GM19193 (cell line): ENCODE results near the gene CCDC28A.

Experiments used
- POLR2A ChIP-seq: IDR thresholded peaks from 4 replicates; pipeline ENCODE4 v1.6.1; 2011; ENCODE audit not compliant: insufficient read depth, insufficient read length; ENCODE audit errors: extremely low read depth

CCDC28A gene

DNA sequence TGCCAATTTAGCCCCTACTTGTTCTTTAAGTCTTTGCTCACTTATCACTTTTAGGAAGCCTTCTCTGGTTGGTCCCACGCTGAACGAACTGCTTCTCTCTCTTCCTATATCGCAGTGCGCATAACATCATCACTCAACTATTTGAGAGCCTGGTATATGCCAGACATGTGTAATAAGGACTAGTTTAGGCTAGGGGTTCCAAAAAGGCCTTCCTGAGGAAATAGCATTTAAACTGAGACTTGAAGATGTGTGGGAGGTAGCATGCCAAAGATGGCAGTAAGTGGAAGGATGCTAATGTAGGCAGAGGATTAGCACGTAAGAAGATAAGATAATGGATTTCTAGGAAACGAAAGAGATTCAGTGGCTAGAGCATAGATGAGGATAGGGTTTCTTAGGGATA lies 4.8 kb downstream of the CCDC28A start:
- no peak for TF ChIP-seq POLR2A

DNA sequence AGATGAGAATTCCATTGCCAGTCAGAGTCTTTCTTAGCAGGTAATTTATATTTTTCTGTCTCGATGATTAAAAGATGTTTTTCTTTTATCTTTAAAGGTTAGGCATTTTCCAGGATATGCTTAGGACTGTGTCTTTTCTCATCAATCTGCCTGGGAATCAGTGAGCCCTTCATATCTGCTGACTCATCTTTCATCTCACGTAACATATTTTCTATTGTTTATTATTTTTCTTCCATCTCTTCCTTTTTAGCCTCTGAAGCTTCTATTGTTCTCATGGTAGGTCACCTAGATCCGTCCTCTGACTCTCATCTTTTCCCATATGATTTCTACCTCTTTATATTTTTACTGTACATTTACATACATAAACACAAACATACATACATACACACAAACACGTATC lies 8.7 kb downstream of the CCDC28A start:
- TF ChIP-seq POLR2A = no peak

- TF ChIP-seq POLR2A = no peak
These were observed 11.5 kb downstream of the CCDC28A start for GRCh38 chr6:138785079-138785478.

- no peak for TF ChIP-seq POLR2A
These were observed 12.4 kb downstream of the CCDC28A start for GRCh38 chr6:138785980-138786379.

GRCh38 chr6:138787138-138787537 lies 13.6 kb downstream of the CCDC28A start:
- TF ChIP-seq POLR2A = no peak

GRCh38 chr6:138795809-138796603 lies 22.4 kb downstream of the CCDC28A start, which contains the start of gene ECT2L:
Gene ECT2L, plus strand, starts transcription at chr6:138796087. Its CDS starts 17,188 bp downstream, at chr6:138813275.
- TF ChIP-seq POLR2A = no peak

DNA sequence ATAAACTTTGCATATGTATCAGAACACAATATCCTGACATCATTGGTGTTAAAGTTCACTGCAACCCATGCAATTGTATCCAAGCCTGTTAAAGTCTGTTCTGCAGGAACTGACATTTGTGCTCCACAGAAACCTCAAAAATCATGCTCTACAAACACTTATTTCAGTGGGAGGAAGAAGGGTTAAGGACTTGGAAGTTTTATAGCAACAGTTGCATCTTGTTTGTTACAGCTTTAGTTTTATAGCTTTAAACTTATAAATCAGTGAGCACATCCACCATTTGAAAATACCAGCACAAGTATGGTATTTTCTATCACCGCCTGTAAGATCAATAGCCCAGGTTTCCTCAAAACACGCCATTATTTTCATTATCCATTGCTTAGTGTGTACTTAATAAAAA lies 23.2 kb downstream of the CCDC28A start:
- no peak for TF ChIP-seq POLR2A

GRCh38 chr6:138797806-138798446 lies 24.4 kb downstream of the CCDC28A start:
- no peak for TF ChIP-seq POLR2A

GRCh38 chr6:138800377-138801150 lies 27.0 kb downstream of the CCDC28A start:
- TF ChIP-seq POLR2A = no peak

DNA sequence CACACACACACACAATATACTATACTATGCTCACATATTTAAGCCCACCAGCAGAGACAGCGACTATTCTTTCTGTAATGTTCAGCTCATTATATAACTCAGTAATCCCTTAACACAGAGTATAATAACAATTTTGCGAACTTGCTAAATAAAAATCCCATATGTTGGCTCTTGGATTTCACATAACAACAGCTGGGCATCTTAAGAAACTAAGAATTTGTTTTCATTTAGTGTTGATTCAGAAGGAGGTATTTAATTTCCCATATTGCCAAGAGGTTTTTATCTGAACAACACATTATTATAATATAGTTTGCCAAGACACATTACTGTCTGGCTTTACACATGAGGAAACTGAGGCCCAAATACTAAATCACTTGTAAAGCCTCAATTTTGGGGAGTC lies 29.8 kb downstream of the CCDC28A start:
- no peak for TF ChIP-seq POLR2A

- no peak for TF ChIP-seq POLR2A
These were observed 30.3 kb downstream of the CCDC28A start for GRCh38 chr6:138803861-138804260.

- no peak for TF ChIP-seq POLR2A
These were observed 31.6 kb downstream of the CCDC28A start for GRCh38 chr6:138805016-138805765.

GRCh38 chr6:138806889-138807288 lies 33.3 kb downstream of the CCDC28A start:
- no peak for TF ChIP-seq POLR2A

GRCh38 chr6:138809677-138810076 lies 36.1 kb downstream of the CCDC28A start:
- no peak for TF ChIP-seq POLR2A

GRCh38 chr6:138811866-138812265 lies 38.3 kb downstream of the CCDC28A start:
- no peak for TF ChIP-seq POLR2A
